Heart left ventricle (tissue), 16 donors: ENCODE data around the gene SULT1A3. TPM values are rescaled to one million over a fixed set of nuclear protein-coding genes. Genes with fewer than 3 reads are reported as not detected.
A peak's percentile ranks its signal among the peaks of the same experiment; 100 is the strongest.
"Not testable (repeated sequence)": the region's sequence is repeated elsewhere in the genome, so short reads cannot be mapped to it uniquely, and the experiment has no call there.

Experiments used
- ATAC-seq, 4 donors: fragments of 200-7000 bp; cut with Tn5 transposase; one replicate each; pipeline ENCODE4 v1.9.1; 2020 to 2022; ENCODE audit warnings: moderate library complexity in 4 of 4, mild to moderate bottlenecking in 3 of 4, moderate number of reproducible peaks in 1 of 4
- DNase-seq, 5 donors: peaks; one replicate each; pipeline ENCODE4 v3.0.0-alpha.2; 2020
- H3K27ac ChIP-seq, 12 donors: fragments of 200-600 bp; sonication (generic) in 4 of 12; one replicate each; pipeline versions ENCODE4 v1.5.0 to v1.8.0; 2016 to 2022; ENCODE audit warnings: mild to moderate bottlenecking in 2 of 12
- H3K27me3 ChIP-seq, 9 donors: fragments of 200-600 bp; sonication (generic) in 2 of 9; one replicate each; pipeline versions ENCODE4 v1.5.1 to v1.8.0; 2016 to 2022; ENCODE audit warnings: mild to moderate bottlenecking in 3 of 9
- H3K36me3 ChIP-seq, 9 donors: fragments of 200-600 bp; sonication (generic) in 2 of 9; one replicate each; pipeline versions ENCODE4 v1.5.0 to v1.8.0; 2018 to 2022; ENCODE audit warnings: mild to moderate bottlenecking in 2 of 9
- H3K4me1 ChIP-seq, 12 donors: fragments of 200-600 bp; sonication (generic) in 4 of 12; one replicate each; pipeline versions ENCODE4 v1.5.0 to v1.8.0; 2016 to 2022; ENCODE audit warnings: mild to moderate bottlenecking in 3 of 12
- H3K4me3 ChIP-seq, 12 donors: fragments of 200-600 bp; sonication (generic) in 4 of 12; one replicate each; pipeline versions ENCODE4 v1.5.0 to v1.8.0; 2017 to 2022; ENCODE audit warnings: mild to moderate bottlenecking in 9 of 12, moderate library complexity in 4 of 12
- H3K9me3 ChIP-seq, 12 donors: fragments of 200-600 bp; sonication (generic) in 4 of 12; one replicate each; pipeline versions ENCODE4 v1.5.0 to v1.8.0; 2016 to 2022; ENCODE audit warnings: mild to moderate bottlenecking in 1 of 12
- POLR2A ChIP-seq, 2 donors: fragments of 450-650 bp; IDR thresholded peaks; one replicate each; pipeline ENCODE4 v1.6.1; 2017; ENCODE audit warnings: antibody characterized with exemption in 2 of 2, mild to moderate bottlenecking in 2 of 2, moderate library complexity in 2 of 2
- WGBS, 4 donors: extraction: QIAGEN DNeasy Blood & Tissue Kit in 2 of 4; methylation state at CpG; one replicate each; pipeline versions ENCODE4 v1.1.5 to v1.1.7; 2013 to 2018; 5-methylcytosine and 5-hydroxymethylcytosine counted together
- intact Hi-C, 10 donors: fragments of 100-400 bp; cut with DNase I; formaldehyde crosslinking; loops; one replicate each; pipeline versions ENCODE4 v1.11.1 to v1.14.2; 2022
- polyA plus RNA-seq, 2 donors: library from polyadenylated mRNA; stranded (reverse); fragments of 200-250 nt; gene quantifications; one replicate each; pipeline ENCODE4 v1.2.3, GENCODE V29; 2013
- total RNA-seq, 9 donors: library from RNA; depleted of rRNA in 2 of 9; stranded (reverse); fragments of >200 nt in 2 of 9; fragmentation: NEBNext Ultra II Directional in 3 of 9; extraction: Animal tissue kit (Norgen Biotek cat#: 25700) in 3 of 9; gene quantifications; one replicate each; pipeline versions ENCODE4 v1.1.0 to v1.2.4, GENCODE V29; 2016 to 2023
- TF ChIP-seq, protein P1 (sequence below), 12 donors: fragments of 200-600 bp; sonication (generic) in 4 of 12; IDR thresholded peaks; one replicate each; pipeline versions ENCODE4 v1.5.0 to v1.8.0; 2018 to 2022; ENCODE audit warnings: antibody characterized with exemption in 12 of 12, mild to moderate bottlenecking in 5 of 12
- donor health status: ischemic (EF 13 %, LVEDD 7.1; RV severe dilation, severe dysfunction).
- donor health status: healthy with polysubstance abuse.
- donor health status: DM: no; HTN: yes; CAD: no.
- donor health status: DM: no; HTN: no; CAD: no.
- donor health status: ischemic (EF 25% LVEDD 6.9; RV normal size, moderate dysfunction).
- donor health status: ischemic (EF 25% LVEDD 5.7; RV mildly dilated, moderate dysfunction).
- donor health status: healthy.
- donor health status: DM: yes; HTN: yes; CAD: no.
- donor health status: ischemic (EF 35%, LVEDD 5.7; RV mildly dilated, moderate dysfunction).
- donor health status: nonischemic (EF 11% LVEDD 7.7; RV severe dilation, severe dysfunction).
- donor health status: DM: yes; HTN: yes; CAD: no.
- donor health status: PGD.
- donor health status: ischemic (EF 29% LVEDD 5.4; RV normal size, mild dysfunction).
- donor health status: nonischemic (EF 23%, LVEDD 6.1; RV moderate dilation, normal function).

The SULT1A3 gene
- total and polyA plus RNA-seq, 11 donors, result 1.2 to 14.9 (median 9.7) TPM

DNA sequence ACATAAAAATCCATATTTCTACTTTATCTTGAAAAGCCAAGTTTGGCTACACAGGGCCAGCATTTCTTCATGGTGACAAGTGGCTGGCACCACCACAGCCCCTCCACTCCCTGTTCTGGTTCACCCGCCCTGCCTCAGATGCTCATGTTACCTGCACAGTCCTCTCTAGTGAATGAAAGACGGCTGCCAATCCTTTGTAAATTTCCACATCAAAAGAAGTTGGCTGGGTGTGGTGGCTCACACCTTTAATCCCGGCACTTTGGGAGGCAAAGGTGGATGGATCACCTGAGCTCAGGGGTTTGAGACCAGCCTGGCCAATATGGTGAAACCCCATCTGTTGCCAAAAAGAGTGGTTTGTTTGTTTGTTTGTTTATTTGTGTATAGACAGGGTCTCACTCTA is 35.5 kb upstream of the SULT1A3 start:
- Histone ChIP-seq H3K27ac (no peak overlapping the region), H3K36me3 (no peaks in the 10 kb centered on the region), H3K9me3 (no peaks in the 10 kb centered on the region), H3K27me3 (no peaks in the 10 kb centered on the region), H3K4me3 (no peak overlapping the region), H3K4me1 (peaks cover 0 to 14% (median 0%) of the 10 kb centered on the region in 12 donors)
- WGBS, 4 donors, result 83 to 88% (median 87%) methylated on average over 3 of the region's 3 CpGs
- DNase-seq (no peak), ATAC-seq (no peak)
- intact Hi-C loops, result no loop called here
- TF ChIP-seq, protein P1, sequence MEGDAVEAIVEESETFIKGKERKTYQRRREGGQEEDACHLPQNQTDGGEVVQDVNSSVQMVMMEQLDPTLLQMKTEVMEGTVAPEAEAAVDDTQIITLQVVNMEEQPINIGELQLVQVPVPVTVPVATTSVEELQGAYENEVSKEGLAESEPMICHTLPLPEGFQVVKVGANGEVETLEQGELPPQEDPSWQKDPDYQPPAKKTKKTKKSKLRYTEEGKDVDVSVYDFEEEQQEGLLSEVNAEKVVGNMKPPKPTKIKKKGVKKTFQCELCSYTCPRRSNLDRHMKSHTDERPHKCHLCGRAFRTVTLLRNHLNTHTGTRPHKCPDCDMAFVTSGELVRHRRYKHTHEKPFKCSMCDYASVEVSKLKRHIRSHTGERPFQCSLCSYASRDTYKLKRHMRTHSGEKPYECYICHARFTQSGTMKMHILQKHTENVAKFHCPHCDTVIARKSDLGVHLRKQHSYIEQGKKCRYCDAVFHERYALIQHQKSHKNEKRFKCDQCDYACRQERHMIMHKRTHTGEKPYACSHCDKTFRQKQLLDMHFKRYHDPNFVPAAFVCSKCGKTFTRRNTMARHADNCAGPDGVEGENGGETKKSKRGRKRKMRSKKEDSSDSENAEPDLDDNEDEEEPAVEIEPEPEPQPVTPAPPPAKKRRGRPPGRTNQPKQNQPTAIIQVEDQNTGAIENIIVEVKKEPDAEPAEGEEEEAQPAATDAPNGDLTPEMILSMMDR (IDR thresholded peaks at IDR 0.05), result no peak
- TF ChIP-seq POLR2A (IDR thresholded peaks at IDR 0.05), result no peak

DNA sequence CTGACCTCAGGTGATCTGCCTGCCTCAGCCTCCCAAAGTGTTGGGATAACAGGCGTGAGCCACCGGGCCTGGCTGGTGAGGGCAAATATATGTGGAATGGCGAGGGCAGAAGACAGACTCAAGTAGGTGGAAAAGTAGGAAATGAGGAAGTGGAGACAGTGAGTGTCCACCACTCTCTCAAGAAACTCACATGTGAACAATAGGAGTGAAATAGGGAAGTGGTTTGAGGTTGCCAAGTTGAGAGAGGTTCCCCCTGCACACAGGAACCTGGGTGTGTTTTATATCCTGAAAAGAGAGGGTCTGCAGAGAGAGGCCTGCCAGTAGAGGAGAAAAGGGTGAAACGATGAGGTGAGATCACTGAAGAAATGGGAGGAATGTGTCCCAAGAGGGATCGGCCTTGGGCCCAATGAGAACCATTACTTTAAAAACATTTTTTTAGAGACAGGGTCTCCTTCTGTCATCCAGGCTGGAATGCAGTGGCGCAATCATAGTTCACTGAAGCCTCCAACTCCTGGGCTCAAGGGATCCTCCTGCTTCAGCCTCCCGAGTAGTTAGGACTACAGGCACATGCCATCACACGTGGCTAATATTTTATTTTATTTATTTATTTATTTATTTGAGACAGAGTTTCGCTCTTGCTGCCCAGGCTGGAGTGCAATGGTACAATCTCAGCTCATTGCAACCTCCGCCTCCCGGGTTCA is 32.7 kb upstream of the SULT1A3 start:
- Histone ChIP-seq H3K27me3 (no peaks in the 10 kb centered on the region), H3K27ac (peak overlapping the region in 1 of 12 donors; percentile 50), H3K36me3 (no peaks in the 10 kb centered on the region), H3K4me1 (peaks cover 0 to 14% (median 0%) of the 10 kb centered on the region in 12 donors), H3K9me3 (no peaks in the 10 kb centered on the region), H3K4me3 (no peak overlapping the region)
- WGBS, 4 donors, result 85 to 89% (median 87%) methylated on average over 11 of the region's 11 CpGs
- ATAC-seq, result peak in 2 of 4 donors; percentile 59 to 84
- no peak for DNase-seq
- intact Hi-C loops, result no loop called here
- TF ChIP-seq, protein P1 (IDR thresholded peaks at IDR 0.05), result no peak
- TF ChIP-seq POLR2A (IDR thresholded peaks at IDR 0.05), result no peak

DNA sequence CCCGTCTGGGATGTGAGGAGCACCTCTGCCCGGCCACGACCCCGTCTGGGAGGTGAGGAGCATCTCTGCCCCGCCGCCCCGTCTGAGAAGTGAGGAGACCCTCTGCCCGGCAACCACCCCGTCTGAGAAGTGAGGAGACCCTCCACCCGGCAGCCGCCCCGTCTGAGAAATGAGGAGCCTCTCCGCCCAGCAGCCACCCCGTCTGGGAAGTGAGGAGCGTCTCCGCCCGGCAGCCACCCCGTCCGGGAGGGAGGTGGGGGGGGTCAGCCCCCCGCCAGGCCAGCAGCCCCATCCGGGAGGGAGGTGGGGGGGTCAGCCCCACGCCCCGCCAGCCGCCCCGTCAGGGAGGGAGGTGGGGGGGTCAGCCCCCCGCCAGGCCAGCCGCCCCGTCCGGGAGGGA is 30.3 kb upstream of the SULT1A3 start:
- H3K27ac ChIP-seq, intact Hi-C loops, H3K4me3 ChIP-seq, H3K9me3 ChIP-seq, H3K27me3 ChIP-seq, ATAC-seq, DNase-seq, H3K36me3 ChIP-seq: not testable (repeated sequence)
- peaks cover 0 to 14% (median 0%) of the 10 kb centered on the region in 12 donors for H3K4me1 ChIP-seq
- 81 to 84% methylated on average over 15 to 18 of the region's 29 CpGs; no CpG with 5 or more reads in 2 of the 4 donors for WGBS, 4 donors

DNA sequence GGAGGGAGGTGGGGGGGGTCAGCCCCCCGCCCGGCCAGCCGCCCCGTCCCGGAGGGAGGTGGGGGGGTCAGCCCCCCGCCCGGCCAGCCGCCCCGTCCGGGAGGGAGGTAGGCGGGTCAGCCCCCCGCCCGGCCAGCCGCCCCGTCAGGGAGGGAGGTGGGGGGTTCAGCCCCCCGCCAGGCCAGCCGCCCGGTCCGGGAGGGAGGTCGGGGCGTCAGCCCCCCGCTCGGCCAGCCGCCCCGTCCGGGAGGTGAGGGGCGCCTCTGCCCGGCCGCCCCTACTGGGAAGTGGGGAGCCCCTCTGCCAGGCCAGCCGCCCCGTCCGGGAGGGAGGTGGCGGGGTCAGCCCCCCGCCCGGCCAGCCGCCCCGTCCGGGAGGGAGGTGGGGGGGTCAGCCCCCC is 29.6 kb upstream of the SULT1A3 start:
- ATAC-seq, H3K27me3 ChIP-seq, H3K4me3 ChIP-seq, H3K36me3 ChIP-seq, DNase-seq, intact Hi-C loops, H3K9me3 ChIP-seq, H3K27ac ChIP-seq: not testable (repeated sequence)
- 95 to 96% methylated on average over 35 to 38 of the region's 38 CpGs; no CpG with 5 or more reads in 2 of the 4 donors for WGBS, 4 donors
- peaks cover 0 to 14% (median 0%) of the 10 kb centered on the region in 12 donors for H3K4me1 ChIP-seq

DNA sequence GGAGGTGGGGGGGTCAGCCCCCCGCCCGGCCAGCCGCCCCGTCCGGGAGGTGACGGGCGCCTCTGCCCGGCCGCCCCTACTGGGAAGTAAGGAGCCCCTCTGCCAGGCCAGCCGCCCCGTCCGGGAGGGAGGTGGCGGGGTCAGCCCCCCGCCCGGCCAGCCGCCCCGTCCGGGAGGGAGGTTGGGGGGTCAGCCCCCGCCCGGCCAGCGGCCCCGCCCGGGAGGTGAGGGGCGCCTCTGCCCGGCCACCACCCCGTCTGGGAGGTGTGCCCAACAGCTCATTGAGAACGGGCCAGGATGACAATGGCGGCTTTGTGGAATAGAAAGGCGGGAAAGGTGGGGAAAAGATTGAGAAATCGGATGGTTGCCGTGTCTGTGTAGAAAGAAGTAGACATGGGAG is 28.9 kb upstream of the SULT1A3 start:
- intact Hi-C loops, H3K27me3 ChIP-seq, H3K9me3 ChIP-seq, ATAC-seq, H3K4me3 ChIP-seq, H3K27ac ChIP-seq, H3K36me3 ChIP-seq, DNase-seq: not testable (repeated sequence)
- 87 to 89% methylated on average over 15 to 19 of the region's 31 CpGs; no CpG with 5 or more reads in 2 of the 4 donors for whole genome bisulfite sequencing, 4 donors
- H3K4me1 ChIP-seq, result peaks cover 0 to 14% (median 0%) of the 10 kb centered on the region in 12 donors

DNA sequence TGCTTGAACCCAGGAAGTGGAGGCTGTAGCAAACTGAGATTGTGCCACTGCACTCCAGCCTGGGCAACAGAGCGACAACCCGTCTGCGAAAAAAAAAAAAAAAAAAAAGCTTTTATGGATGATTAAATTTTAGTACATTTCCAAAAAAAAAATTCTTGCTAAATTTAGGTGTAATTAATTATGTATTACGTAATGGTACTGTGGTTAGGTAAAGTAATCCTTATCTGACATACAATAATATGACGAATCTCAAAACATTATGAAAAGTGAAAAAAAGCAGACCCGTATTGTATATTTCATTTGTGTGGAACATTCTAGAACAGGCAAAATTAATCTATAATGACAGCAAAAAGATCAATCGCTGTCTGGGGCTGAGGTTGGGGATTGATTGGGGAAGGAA is 26.0 kb upstream of the SULT1A3 start:
- Histone ChIP-seq H3K4me1 (no peaks in the 10 kb centered on the region), H3K27ac (no peak overlapping the region), H3K9me3 (no peaks in the 10 kb centered on the region), H3K36me3 (no peaks in the 10 kb centered on the region), H3K27me3 (no peaks in the 10 kb centered on the region), H3K4me3 (no peak overlapping the region)
- 89 to 92% (median 91%) methylated on average over 7 of the region's 7 CpGs for WGBS, 4 donors
- no peak for ATAC-seq
- TF ChIP-seq, protein P1 (IDR thresholded peaks at IDR 0.05), result no peak
- TF ChIP-seq POLR2A (IDR thresholded peaks at IDR 0.05), result no peak
- intact Hi-C loops, result no loop called here
- no peak for DNase-seq

DNA sequence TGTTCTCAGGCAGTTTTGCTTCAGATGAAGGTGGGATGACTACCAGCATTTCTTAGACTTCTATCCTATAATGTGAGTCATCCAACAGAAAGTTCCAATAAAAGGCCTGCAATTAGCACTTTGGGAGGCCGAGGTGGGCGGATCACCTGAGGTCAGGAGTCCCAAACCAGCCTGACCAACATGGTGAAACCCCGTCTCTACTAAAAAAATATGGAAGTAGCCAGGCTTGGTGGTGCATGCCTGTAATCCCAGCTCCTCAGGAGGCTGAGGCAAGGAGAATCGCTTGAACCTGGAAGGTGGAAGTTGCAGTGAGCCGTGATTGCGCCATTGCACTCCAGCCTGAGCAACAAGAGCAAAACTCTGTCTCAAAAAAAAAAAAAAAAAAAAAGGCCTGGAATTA is 22.2 kb upstream of the SULT1A3 start:
- H3K27ac ChIP-seq, intact Hi-C loops, H3K36me3 ChIP-seq, DNase-seq, H3K4me1 ChIP-seq, H3K9me3 ChIP-seq, ATAC-seq, H3K4me3 ChIP-seq, H3K27me3 ChIP-seq: not testable (repeated sequence)
- 86 to 94% (median 90%) methylated on average over 6 of the region's 6 CpGs for WGBS, 4 donors
